ENCODE results near the gene NMB.

Gene NMB

DNA sequence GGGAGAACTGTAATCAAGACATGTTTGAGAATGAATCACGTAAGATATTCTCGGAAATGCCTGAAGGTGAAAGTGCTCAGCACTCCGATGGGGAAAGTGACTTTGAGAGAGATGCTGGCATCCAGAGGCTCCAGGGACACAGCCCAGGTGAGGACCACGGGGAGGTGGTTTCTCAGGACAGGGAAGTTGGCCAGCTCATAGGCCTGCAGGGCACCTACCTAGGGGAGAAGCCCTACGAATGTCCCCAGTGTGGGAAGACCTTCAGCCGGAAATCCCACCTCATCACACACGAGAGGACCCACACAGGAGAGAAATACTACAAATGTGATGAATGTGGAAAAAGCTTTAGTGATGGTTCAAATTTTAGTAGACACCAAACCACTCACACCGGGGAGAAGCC is 37.4 kb downstream of the NMB start:
- Histone ChIP-seq H3K36me3 (ENCODE audit: control insufficient read depth, insufficient read depth, low read length) (peaks cover 71% of the 10 kb centered on the region), H3K9me3 (ENCODE audit: control insufficient read depth, low read length) (peaks cover 39% of the 10 kb centered on the region), H3K27ac (ENCODE audit: low read depth, low read length, severe bottlenecking) (no peak overlapping the region), H3K4me3 (ENCODE audit: extremely low read depth, insufficient read depth, low read length, poor library complexity, severe bottlenecking) (no peak overlapping the region), H3K4me1 (ENCODE audit: control insufficient read depth, insufficient read depth, low read length, poor library complexity, severe bottlenecking) (no peaks in the 10 kb centered on the region)
- 95 to 100% methylated on average over 5 to 6 of the region's 8 CpGs for WGBS, 2 experiments (ENCODE audit: insufficient coverage in 2 of 2)

DNA sequence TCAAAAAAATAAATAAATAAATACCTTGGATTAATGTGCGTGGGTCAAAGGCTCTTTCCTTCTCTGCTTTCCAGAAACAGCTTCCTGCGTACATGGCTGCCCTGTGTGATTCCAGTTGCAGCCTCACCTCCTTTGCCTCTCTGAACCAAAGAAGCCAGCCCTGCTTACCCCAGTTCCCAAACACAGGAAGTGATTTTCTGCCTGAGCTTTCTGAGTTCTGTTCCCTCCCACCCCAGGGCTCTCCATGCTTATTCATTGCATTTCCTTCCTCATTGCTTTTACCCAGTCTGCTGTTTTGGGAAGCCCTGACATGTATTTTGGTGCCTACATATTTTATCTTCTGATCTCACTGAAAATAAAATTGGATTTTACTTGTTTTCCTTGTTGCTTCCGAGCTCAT is 41.8 kb downstream of the NMB start:
- whole genome bisulfite sequencing, 2 experiments (ENCODE audit: insufficient coverage in 2 of 2): 93 to 96% methylated on average over 2 to 3 of the region's 3 CpGs

DNA sequence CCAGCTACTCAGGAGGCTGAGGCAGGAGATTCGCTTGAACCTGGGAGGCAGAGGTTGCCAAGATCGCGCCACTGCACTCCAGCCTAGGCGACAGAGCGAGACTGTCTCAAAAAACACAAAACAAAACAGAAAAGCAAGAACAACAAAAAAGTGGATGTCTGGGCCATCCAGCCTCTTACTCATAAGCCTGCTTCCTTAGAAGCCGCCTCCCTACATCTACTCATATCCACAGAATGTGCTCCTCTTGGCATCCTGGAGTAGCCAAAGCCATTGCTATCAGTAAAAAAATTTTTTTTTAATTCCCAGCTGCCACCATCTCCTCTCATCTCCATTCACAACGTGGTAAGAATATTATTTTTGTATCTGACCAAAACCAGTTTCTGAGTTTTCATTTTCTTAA is 46.4 kb downstream of the NMB start:
- 100% methylated on average over 1 to 4 of the region's 7 CpGs for WGBS, 2 experiments (ENCODE audit: insufficient coverage in 2 of 2)
- H3K9me3 ChIP-seq (ENCODE audit: control insufficient read depth, low read length): no peaks in the 10 kb centered on the region
- no peaks in the 10 kb centered on the region for H3K4me1 ChIP-seq (ENCODE audit: control insufficient read depth, insufficient read depth, low read length, poor library complexity, severe bottlenecking)
- no peak overlapping the region for H3K27ac ChIP-seq (ENCODE audit: low read depth, low read length, severe bottlenecking)
- H3K4me3 ChIP-seq (ENCODE audit: extremely low read depth, insufficient read depth, low read length, poor library complexity, severe bottlenecking): no peak overlapping the region
- H3K36me3 ChIP-seq (ENCODE audit: control insufficient read depth, insufficient read depth, low read length): peaks cover 71% of the 10 kb centered on the region

More for the DNA sequence above, 41.8 kb downstream of the NMB start:
- H3K4me1 ChIP-seq (ENCODE audit: control insufficient read depth, insufficient read depth, low read length, poor library complexity, severe bottlenecking): no peaks in the 10 kb centered on the region
- peaks cover 68% of the 10 kb centered on the region for H3K36me3 ChIP-seq (ENCODE audit: control insufficient read depth, insufficient read depth, low read length)
- H3K9me3 ChIP-seq (ENCODE audit: control insufficient read depth, low read length): peaks cover 24% of the 10 kb centered on the region
- H3K4me3 ChIP-seq (ENCODE audit: extremely low read depth, insufficient read depth, low read length, poor library complexity, severe bottlenecking): no peak overlapping the region
- H3K27ac ChIP-seq (ENCODE audit: low read depth, low read length, severe bottlenecking): no peak overlapping the region

DNA sequence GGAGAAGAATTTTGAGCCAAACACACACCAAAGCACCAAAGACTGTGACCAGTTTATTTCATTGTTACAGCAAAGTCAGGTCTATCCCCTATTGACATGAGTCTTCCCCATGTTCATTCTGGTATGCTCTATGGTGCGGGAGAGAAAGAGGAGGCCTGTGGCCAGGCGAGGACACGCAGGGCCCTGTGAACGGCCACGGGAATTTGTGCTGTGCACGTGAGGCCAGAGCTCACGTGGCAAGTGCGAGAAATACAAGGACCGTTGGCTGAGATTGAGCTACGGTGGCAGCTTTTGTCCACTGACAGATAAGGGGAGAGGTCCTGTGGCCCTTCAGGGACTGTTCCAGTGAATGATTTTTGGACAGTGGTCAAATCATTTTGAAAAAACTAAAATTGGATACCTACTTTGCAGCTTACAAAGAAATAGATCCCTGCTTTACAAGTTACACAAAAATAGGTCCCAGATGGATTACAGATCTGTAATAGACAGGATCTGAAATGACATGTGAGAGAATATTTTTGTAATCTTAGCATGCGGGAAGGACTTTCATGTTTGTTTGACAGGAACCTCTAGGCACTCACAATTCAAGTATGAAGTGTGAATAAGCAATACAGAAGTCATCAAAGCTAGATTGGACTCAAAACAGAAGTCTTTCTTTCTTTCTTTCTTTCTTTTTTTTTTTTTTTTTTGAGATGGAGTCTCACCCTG is 48.0 kb downstream of the NMB start:
- Histone ChIP-seq H3K4me1 (ENCODE audit: control insufficient read depth, insufficient read depth, low read length, poor library complexity, severe bottlenecking) (peaks cover under 1% of the 10 kb centered on the region), H3K36me3 (ENCODE audit: control insufficient read depth, insufficient read depth, low read length) (peaks cover 77% of the 10 kb centered on the region), H3K27ac (ENCODE audit: low read depth, low read length, severe bottlenecking) (no peak overlapping the region), H3K4me3 (ENCODE audit: extremely low read depth, insufficient read depth, low read length, poor library complexity, severe bottlenecking) (no peak overlapping the region), H3K9me3 (ENCODE audit: control insufficient read depth, low read length) (no peaks in the 10 kb centered on the region)
- 94 to 99% methylated on average over 10 to 11 of the region's 11 CpGs for WGBS, 2 experiments (ENCODE audit: insufficient coverage in 2 of 2)

DNA sequence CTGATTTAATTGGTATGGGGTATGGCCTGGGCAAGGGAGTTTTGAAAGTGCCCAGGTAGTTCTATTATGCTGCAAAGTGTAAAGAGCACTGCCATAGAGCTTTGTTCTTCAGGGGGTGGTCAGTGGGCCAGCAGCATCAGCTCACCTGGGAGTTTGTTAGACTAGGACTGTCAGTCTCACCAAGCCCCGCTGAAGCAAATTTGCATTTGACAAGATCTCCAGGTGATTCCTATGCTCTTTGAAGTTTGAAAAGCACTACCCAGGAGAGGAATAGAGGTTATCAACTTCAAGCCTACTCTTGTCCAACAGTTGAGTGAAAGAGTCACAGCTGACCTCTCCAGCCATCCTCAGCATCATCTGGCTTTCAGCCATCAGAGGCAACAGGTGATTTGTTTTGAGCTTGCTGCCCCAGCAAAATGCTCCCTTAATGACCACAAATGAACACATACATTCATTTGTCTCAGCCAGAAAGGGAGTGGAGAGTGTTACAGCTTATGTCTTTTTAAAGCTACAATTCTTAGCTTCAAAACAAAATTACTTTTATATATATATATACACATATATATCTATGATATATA is 49.2 kb downstream of the NMB start:
- WGBS, 2 experiments (ENCODE audit: insufficient coverage in 2 of 2): no CpG with 5 or more reads among the region's 1 CpG
- no peak overlapping the region for H3K4me3 ChIP-seq (ENCODE audit: extremely low read depth, insufficient read depth, low read length, poor library complexity, severe bottlenecking)
- no peaks in the 10 kb centered on the region for H3K9me3 ChIP-seq (ENCODE audit: control insufficient read depth, low read length)
- H3K27ac ChIP-seq (ENCODE audit: low read depth, low read length, severe bottlenecking): no peak overlapping the region
- H3K36me3 ChIP-seq (ENCODE audit: control insufficient read depth, insufficient read depth, low read length): peaks cover 77% of the 10 kb centered on the region
- H3K4me1 ChIP-seq (ENCODE audit: control insufficient read depth, insufficient read depth, low read length, poor library complexity, severe bottlenecking): peaks cover 9% of the 10 kb centered on the region

DNA sequence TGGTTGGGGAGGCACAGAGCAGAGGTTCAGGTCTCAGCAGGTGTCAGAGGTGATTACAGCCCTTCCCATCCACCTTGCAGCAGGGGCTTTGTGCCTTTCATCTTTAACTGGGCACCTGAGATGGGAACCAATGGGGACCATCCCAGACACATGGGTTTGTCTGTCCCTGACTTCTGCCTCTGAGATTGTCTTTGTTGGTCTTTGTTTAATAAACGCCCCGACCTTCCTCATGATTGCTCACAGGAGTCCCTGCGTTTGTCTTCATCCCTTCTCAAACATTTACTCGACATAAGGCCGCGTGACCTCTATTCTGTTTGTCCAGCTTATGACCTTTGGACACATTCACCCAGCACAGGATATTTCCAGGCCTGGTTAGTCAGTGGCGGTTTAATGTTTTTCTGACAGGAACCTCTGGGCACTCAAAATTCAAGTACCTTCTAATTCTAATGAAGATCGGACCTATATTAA is 51.3 kb downstream of the NMB start:
- Histone ChIP-seq H3K9me3 (ENCODE audit: control insufficient read depth, low read length) (no peaks in the 10 kb centered on the region), H3K4me3 (ENCODE audit: extremely low read depth, insufficient read depth, low read length, poor library complexity, severe bottlenecking) (no peak overlapping the region), H3K4me1 (ENCODE audit: control insufficient read depth, insufficient read depth, low read length, poor library complexity, severe bottlenecking) (peaks cover 14% of the 10 kb centered on the region), H3K27ac (ENCODE audit: low read depth, low read length, severe bottlenecking) (no peak overlapping the region), H3K36me3 (ENCODE audit: control insufficient read depth, insufficient read depth, low read length) (peaks cover 82% of the 10 kb centered on the region)
- 97 to 99% methylated on average over 7 of the region's 8 CpGs for WGBS, 2 experiments (ENCODE audit: insufficient coverage in 2 of 2)

DNA sequence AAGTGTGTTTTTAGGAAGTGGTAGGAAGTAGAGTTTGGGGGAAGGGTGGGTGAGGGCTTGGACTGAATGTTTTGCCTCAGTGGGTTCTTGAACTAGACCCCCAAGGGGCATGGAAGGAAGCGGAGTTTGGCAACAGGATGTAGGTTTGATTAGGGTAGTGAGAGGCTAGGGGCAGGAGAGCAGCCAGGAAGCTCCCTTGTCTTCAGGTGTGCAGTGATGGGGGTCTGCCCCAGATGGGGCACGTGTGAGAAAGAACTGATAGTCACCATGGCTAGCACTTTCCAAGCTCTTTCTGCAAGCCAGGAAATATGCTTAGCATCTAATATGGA is 52.5 kb downstream of the NMB start:
- Histone ChIP-seq H3K27ac (ENCODE audit: low read depth, low read length, severe bottlenecking) (no peak overlapping the region), H3K4me3 (ENCODE audit: extremely low read depth, insufficient read depth, low read length, poor library complexity, severe bottlenecking) (no peak overlapping the region), H3K4me1 (ENCODE audit: control insufficient read depth, insufficient read depth, low read length, poor library complexity, severe bottlenecking) (peaks cover 14% of the 10 kb centered on the region), H3K9me3 (ENCODE audit: control insufficient read depth, low read length) (no peaks in the 10 kb centered on the region), H3K36me3 (ENCODE audit: control insufficient read depth, insufficient read depth, low read length) (peaks cover 70% of the 10 kb centered on the region)
- 67 to 96% methylated on average over 1 to 2 of the region's 2 CpGs for WGBS, 2 experiments (ENCODE audit: insufficient coverage in 2 of 2)

Data from mesodermal cell (in vitro differentiated cells).